Measurements from ENCODE around the gene CDCA4.

The CDCA4 gene

GRCh38 chr14:104980611-104981531 lies 40.0 kb downstream of the CDCA4 start:
- intact Hi-C loops (cut with DNase I), result loop anchor here (5.0 kb wide), 1 partner anchor 41 kb away; the partner anchor contains the start of gene CDCA4
- DNase-seq, result no peak

GRCh38 chr14:104979758-104980610 lies 40.9 kb downstream of the CDCA4 start:
- peak in 4 of 42 donors; percentile 15 to 59 (median 47) for DNase-seq
- intact Hi-C loops (cut with DNase I), result loop anchor here (5.0 kb wide), 1 partner anchor 42 kb away; the partner anchor contains the start of gene CDCA4

GRCh38 chr14:104978746-104979691 lies 41.9 kb downstream of the CDCA4 start:
- intact Hi-C loops (cut with DNase I), result no loop called here
- DNase-seq, result no peak

GRCh38 chr14:104977681-104978653 lies 42.9 kb downstream of the CDCA4 start, which contains the start of gene AHNAK2:
TSS of gene AHNAK2 (minus strand) at chr14:104978374. CDS start at chr14:104978237, 137 bp downstream.
- peak in 37 of 42 donors; percentile 39 to 75 (median 59) for DNase-seq
- intact Hi-C loops (cut with DNase I), result no loop called here

GRCh38 chr14:104977008-104977680 lies 43.7 kb downstream of the CDCA4 start:
- intact Hi-C loops (cut with DNase I), result no loop called here
- DNase-seq, result no peak

- peak; percentile 58 to 88 (median 78) for DNase-seq
- intact Hi-C loops (cut with DNase I), result no loop called here
Measured at GRCh38 chr14:104976198-104977007, 44.5 kb downstream of the CDCA4 start.

- intact Hi-C loops (cut with DNase I), result no loop called here
- no peak for DNase-seq
Measured at GRCh38 chr14:104975481-104976197, 45.2 kb downstream of the CDCA4 start.

- DNase-seq, result no peak
- intact Hi-C loops (cut with DNase I), result no loop called here
Measured at GRCh38 chr14:104974665-104975390, 46.1 kb downstream of the CDCA4 start.

- intact Hi-C loops (cut with DNase I), result no loop called here
- no peak for DNase-seq
Measured at GRCh38 chr14:104974146-104974541, 46.7 kb downstream of the CDCA4 start.

- intact Hi-C loops (cut with DNase I), result no loop called here
- DNase-seq, result peak in 6 of 42 donors; percentile 28 to 79 (median 57)
Measured at GRCh38 chr14:104973385-104974145, 47.3 kb downstream of the CDCA4 start.

GRCh38 chr14:104973135-104973384 lies 47.8 kb downstream of the CDCA4 start:
- peak in 13 of 42 donors; percentile 16 to 82 (median 41) for DNase-seq
- intact Hi-C loops (cut with DNase I), result no loop called here

- no peak for DNase-seq
- intact Hi-C loops (cut with DNase I), result no loop called here
Measured at GRCh38 chr14:104972301-104973134, 48.4 kb downstream of the CDCA4 start.

All from head of caudate nucleus (tissue), 42 donors.